Measurements from ENCODE around the gene PDE10A.
"Not testable (repeated sequence)": the region's sequence is repeated elsewhere in the genome, so short reads cannot be mapped to it uniquely, and the experiment has no call there.

PDE10A gene

GRCh38 chr6:165571068-165571682 lies 91.9 kb downstream of the PDE10A start:
- no peak for TF ChIP-seq ZFX (IDR thresholded peaks at IDR 0.05)
- no peak for TF ChIP-seq CTCF (conservative IDR thresholded peaks at IDR 0.05)
- no peak overlapping the region for H3K27ac ChIP-seq

GRCh38 chr6:165568326-165568725 lies 94.7 kb downstream of the PDE10A start:
- H3K27ac ChIP-seq = no peak overlapping the region
- TF ChIP-seq ZFX (IDR thresholded peaks at IDR 0.05) = no peak
- no peak for TF ChIP-seq CTCF (conservative IDR thresholded peaks at IDR 0.05)

GRCh38 chr6:165566088-165566828 lies 96.8 kb downstream of the PDE10A start:
- no peak for TF ChIP-seq ZFX (IDR thresholded peaks at IDR 0.05)
- no peak for TF ChIP-seq CTCF (conservative IDR thresholded peaks at IDR 0.05)
- H3K27ac ChIP-seq = no peak overlapping the region

GRCh38 chr6:165562421-165563090 lies 100.5 kb downstream of the PDE10A start:
- H3K27ac ChIP-seq = no peak overlapping the region
- no peak for TF ChIP-seq ZFX (IDR thresholded peaks at IDR 0.05)
- no peak for TF ChIP-seq CTCF (conservative IDR thresholded peaks at IDR 0.05)

GRCh38 chr6:165559632-165560031 lies 103.4 kb downstream of the PDE10A start:
- no peak for TF ChIP-seq ZFX (IDR thresholded peaks at IDR 0.05)
- TF ChIP-seq CTCF (conservative IDR thresholded peaks at IDR 0.05) = no peak
- H3K27ac ChIP-seq = no peak overlapping the region

- not testable (repeated sequence) for H3K27ac ChIP-seq
Observed at GRCh38 chr6:165558097-165558496, 104.9 kb downstream of the PDE10A start.

GRCh38 chr6:165557674-165558073 lies 105.4 kb downstream of the PDE10A start:
- no peak overlapping the region for H3K27ac ChIP-seq
- TF ChIP-seq ZFX (IDR thresholded peaks at IDR 0.05) (no peak), CTCF (conservative IDR thresholded peaks at IDR 0.05) (no peak)
